ENCODE data around the gene CACTIN. TPM values are rescaled to one million over a fixed set of nuclear protein-coding genes. Genes with fewer than 3 reads are reported as not detected.

CACTIN gene
- total RNA-seq, 2 experiments from 2014 or later = 25.8 to 25.9 TPM

GRCh38 chr19:3591876-3592613 lies 34.5 kb downstream of the CACTIN start:
- DNase-seq (no peak), ATAC-seq (ENCODE audit: poor library complexity) (no peak)
- Histone ChIP-seq H3K4me1 (ENCODE audit: insufficient read depth, low read length) (no peaks in the 10 kb centered on the region), H3K4me3 (ENCODE audit: low read length) (no peak overlapping the region), H3K9me3 (ENCODE audit: control insufficient read depth in 1 of 2, insufficient read depth in 1 of 2, low read length in 2 of 2) (no peaks in the 10 kb centered on the region), H3K27me3 (ENCODE audit: control insufficient read depth in 1 of 2, insufficient read depth in 2 of 2, low read length in 2 of 2) (no peaks in the 10 kb centered on the region), H3K27ac (ENCODE audit: low read depth in 1 of 2, low read length in 2 of 2) (no peak overlapping the region), H3K36me3 (ENCODE audit: insufficient read depth, low read length) (no peaks in the 10 kb centered on the region)
- Mint-ChIP-seq H3K36me3 (ENCODE audit: low read depth) (no peaks in the 10 kb centered on the region), H3K27me3 (no peaks in the 10 kb centered on the region), H3K27ac (no peak overlapping the region), H3K4me1 (ENCODE audit: low read depth) (no peaks in the 10 kb centered on the region), H3K4me3 (no peak overlapping the region), H3K9me3 (no peaks in the 10 kb centered on the region)
- ChIA-PET CTCF (interaction anchor here (1.9 kb wide), 1 partner anchor 47 kb away, joined by 6 read pairs; no protein-coding TSS in a partner anchor), POLR2A (interaction anchor here (1.3 kb wide), 1 partner anchor 12 kb away, joined by 3 read pairs; no protein-coding TSS in a partner anchor)
- intact Hi-C loops (cut with DNase I, micrococcal nuclease) = loop anchor here in 1 of 2 experiments (10.0 kb wide), 1 partner anchor 253 kb away; no protein-coding TSS in a partner anchor
- no peak for TF ChIP-seq CTCF (IDR thresholded peaks at IDR 0.05)

- no peak for TF ChIP-seq CTCF (IDR thresholded peaks at IDR 0.05)
- ATAC-seq (ENCODE audit: poor library complexity) = no peak
- no peaks in the 10 kb centered on the region for H3K9me3 Mint-ChIP-seq
These were observed 35.5 kb downstream of the CACTIN start for GRCh38 chr19:3590991-3591659.

GRCh38 chr19:3589949-3590348 lies 36.6 kb downstream of the CACTIN start:
- POLR2A ChIA-PET = interaction anchor here (0.6 kb wide), 2 partner anchors 15 to 53 kb away, joined by 3 to 4 read pairs; no protein-coding TSS in a partner anchor
- H3K36me3 ChIP-seq (ENCODE audit: insufficient read depth, low read length) = no peaks in the 10 kb centered on the region
- no peak for DNase-seq
- Mint-ChIP-seq H3K27ac (no peak overlapping the region), H3K4me3 (no peak overlapping the region), H3K4me1 (ENCODE audit: low read depth) (no peaks in the 10 kb centered on the region), H3K27me3 (no peaks in the 10 kb centered on the region), H3K36me3 (ENCODE audit: low read depth) (no peaks in the 10 kb centered on the region), H3K9me3 (no peaks in the 10 kb centered on the region)
- TF ChIP-seq CTCF (IDR thresholded peaks at IDR 0.05) = no peak
- H3K4me3 ChIP-seq (ENCODE audit: low read length) = no peak overlapping the region
- CTCF ChIA-PET = no interaction called here
- H3K4me1 ChIP-seq (ENCODE audit: insufficient read depth, low read length) = peaks cover 11% of the 10 kb centered on the region
- no peaks in the 10 kb centered on the region for H3K27me3 ChIP-seq (ENCODE audit: control insufficient read depth in 1 of 2, insufficient read depth in 2 of 2, low read length in 2 of 2)
- intact Hi-C loops (cut with DNase I, micrococcal nuclease) = loop anchor here in 1 of 2 experiments (5.0 to 10.0 kb wide), 3 partner anchors 43 to 255 kb away; partner anchors contain the start of gene TJP3
- H3K27ac ChIP-seq (ENCODE audit: low read depth in 1 of 2, low read length in 2 of 2) = no peak overlapping the region
- no peak for ATAC-seq (ENCODE audit: poor library complexity)
- H3K9me3 ChIP-seq (ENCODE audit: control insufficient read depth in 1 of 2, insufficient read depth in 1 of 2, low read length in 2 of 2) = no peaks in the 10 kb centered on the region

More at GRCh38 chr19:3590991-3591659, 35.5 kb downstream of the CACTIN start:
- POLR2A ChIA-PET = interaction anchor here (0.6 to 1.3 kb wide), 2 partner anchors 13 to 113 kb away, joined by 3 read pairs; no protein-coding TSS in a partner anchor
- no peaks in the 10 kb centered on the region for H3K4me1 Mint-ChIP-seq (ENCODE audit: low read depth)
- no peaks in the 10 kb centered on the region for H3K36me3 ChIP-seq (ENCODE audit: insufficient read depth, low read length)
- H3K9me3 ChIP-seq (ENCODE audit: control insufficient read depth in 1 of 2, insufficient read depth in 1 of 2, low read length in 2 of 2) = no peaks in the 10 kb centered on the region
- H3K27ac ChIP-seq (ENCODE audit: low read depth in 1 of 2, low read length in 2 of 2) = no peak overlapping the region
- CTCF ChIA-PET = interaction anchor here (1.9 kb wide), 1 partner anchor 46 kb away, joined by 6 read pairs; no protein-coding TSS in a partner anchor
- H3K27me3 ChIP-seq (ENCODE audit: control insufficient read depth in 1 of 2, insufficient read depth in 2 of 2, low read length in 2 of 2) = no peaks in the 10 kb centered on the region
- H3K27me3 Mint-ChIP-seq = no peaks in the 10 kb centered on the region
- H3K4me1 ChIP-seq (ENCODE audit: insufficient read depth, low read length) = peaks cover 2% of the 10 kb centered on the region
- no peaks in the 10 kb centered on the region for H3K36me3 Mint-ChIP-seq (ENCODE audit: low read depth)
- H3K4me3 Mint-ChIP-seq = no peak overlapping the region
- intact Hi-C loops (cut with DNase I, micrococcal nuclease) = loop anchor here in 1 of 2 experiments (10.0 kb wide), 1 partner anchor 254 kb away; no protein-coding TSS in a partner anchor
- no peak for DNase-seq
- H3K27ac Mint-ChIP-seq = no peak overlapping the region
- no peak overlapping the region for H3K4me3 ChIP-seq (ENCODE audit: low read length)
